CD14-positive monocyte (primary cell): ENCODE results near the gene TOMM20. TPM values are rescaled to one million over a fixed set of nuclear protein-coding genes. Genes with fewer than 3 reads are reported as not detected.
A peak's percentile ranks its signal among the peaks of the same experiment; 100 is the strongest.

ENCODE experiments used
- DNase-seq, 3 donors: peaks; one replicate each; pipeline ENCODE4 v3.0.0-alpha.2; 2011 to 2022
- H2AFZ ChIP-seq: 2 replicates; pipeline ENCODE4 v1.6.0; 2012; ENCODE audit warnings: mild to moderate bottlenecking, low read depth, low read length, inconsistent platforms; ENCODE audit not compliant: insufficient read depth, poor library complexity, severe bottlenecking
- H3K27ac ChIP-seq, 2 donors: 1 replicate in 1 of 2; 2 replicates in 1 of 2; pipeline ENCODE4 v1.5.1; 2012 to 2013; ENCODE audit warnings: low read length in 2 of 2, control low read depth in 1 of 2, inconsistent platforms in 1 of 2, low read depth in 1 of 2, mild to moderate bottlenecking in 1 of 2
- H3K27me3 ChIP-seq, 2 donors: one replicate each; pipeline versions ENCODE4 v1.6.0 to v1.6.1; 2011 to 2013; ENCODE audit warnings: low read length in 2 of 2; ENCODE audit not compliant: control insufficient read depth in 2 of 2, insufficient read depth in 2 of 2
- H3K36me3 ChIP-seq, 2 donors: replicated peaks in 1 of 2; 1 replicate in 1 of 2; 2 replicates in 1 of 2; pipeline versions ENCODE4 v1.5.1 to v1.6.1; 2012 to 2013; ENCODE audit warnings: low read length in 2 of 2, control low read depth in 1 of 2, inconsistent platforms in 1 of 2, mild to moderate bottlenecking in 1 of 2; ENCODE audit not compliant: insufficient read depth in 2 of 2, control insufficient read depth in 1 of 2
- H3K4me1 ChIP-seq, 2 donors: 1 replicate in 1 of 2; 2 replicates in 1 of 2; pipeline versions ENCODE4 v1.5.1 to v1.6.1; 2012 to 2013; ENCODE audit warnings: low read length in 2 of 2, control low read depth in 1 of 2, inconsistent platforms in 1 of 2, mild to moderate bottlenecking in 1 of 2, moderate library complexity in 1 of 2; ENCODE audit not compliant: insufficient read depth in 2 of 2, control insufficient read depth in 1 of 2
- H3K4me2 ChIP-seq: replicated peaks from 2 replicates; pipeline ENCODE3; 2012; ENCODE audit warnings: low read length, moderate library complexity, mild to moderate bottlenecking; ENCODE audit not compliant: poor library complexity, severe bottlenecking; ENCODE audit errors: extremely low read depth
- H3K4me3 ChIP-seq, 3 experiments: fragments of 200-600 bp in 1 of 3; sonication (generic) in 1 of 3; replicated peaks in 1 of 3; 1 replicate in 2 of 3; 2 replicates in 1 of 3; pipeline ENCODE4 v1.5.1; 2011 to 2013; ENCODE audit warnings: low read length in 3 of 3, mild to moderate bottlenecking in 3 of 3, control low read depth in 2 of 3, low read depth in 2 of 3, inconsistent platforms in 1 of 3, moderate library complexity in 1 of 3
- H3K79me2 ChIP-seq: 2 replicates; pipeline ENCODE4 v1.6.0; 2012; ENCODE audit warnings: mild to moderate bottlenecking, control low read depth, inconsistent platforms, low read length, moderate library complexity; ENCODE audit not compliant: insufficient read depth
- H3K9ac ChIP-seq: 2 replicates; pipeline ENCODE4 v1.6.0; 2017; ENCODE audit warnings: low read length, mild to moderate bottlenecking; ENCODE audit not compliant: insufficient read depth, poor library complexity, severe bottlenecking
- H3K9me3 ChIP-seq, 2 donors: replicated peaks in 1 of 2; 1 replicate in 1 of 2; 2 replicates in 1 of 2; pipeline versions ENCODE4 v1.5.1 to v1.6.1; 2012 to 2013; ENCODE audit warnings: low read length in 2 of 2, control low read depth in 1 of 2; ENCODE audit not compliant: control insufficient read depth in 1 of 2, insufficient read depth in 1 of 2
- H4K20me1 ChIP-seq: 2 replicates; pipeline ENCODE4 v1.6.0; 2012; ENCODE audit warnings: mild to moderate bottlenecking, low read length, control low read depth, moderate library complexity; ENCODE audit not compliant: insufficient read depth
- H3K27ac Mint-ChIP-seq, 7 donors: one replicate each; pipeline ENCODE4 v1.8.0; 2020; ENCODE audit warnings: mild to moderate bottlenecking in 7 of 7, mixed read lengths in 7 of 7, moderate library complexity in 6 of 7, inconsistent platforms in 2 of 7
- H3K27me3 Mint-ChIP-seq, 3 donors: one replicate each; pipeline ENCODE4 v1.8.0; 2021 to 2022; ENCODE audit warnings: low read depth in 3 of 3, mild to moderate bottlenecking in 3 of 3, mixed read lengths in 3 of 3, moderate library complexity in 3 of 3, inconsistent platforms in 1 of 3
- H3K36me3 Mint-ChIP-seq, 2 donors: one replicate each; pipeline ENCODE4 v1.8.0; 2020; ENCODE audit warnings: mixed read lengths in 2 of 2, inconsistent platforms in 1 of 2, mild to moderate bottlenecking in 1 of 2
- H3K4me1 Mint-ChIP-seq: one replicate; pipeline ENCODE4 v1.8.0; 2020; ENCODE audit warnings: mild to moderate bottlenecking, mixed read lengths
- H3K4me3 Mint-ChIP-seq, 2 donors: one replicate each; pipeline ENCODE4 v1.8.0; 2020; ENCODE audit warnings: mild to moderate bottlenecking in 2 of 2, mixed read lengths in 2 of 2, moderate library complexity in 1 of 2
- H3K9me3 Mint-ChIP-seq, 7 donors: one replicate each; pipeline ENCODE4 v1.8.0; 2020 to 2022; ENCODE audit warnings: mixed read lengths in 7 of 7, mild to moderate bottlenecking in 6 of 7, moderate library complexity in 6 of 7, inconsistent platforms in 2 of 7
- WGBS: methylation state at CpG from one replicate; pipeline ENCODE4 v1.1.5; 2013; ENCODE audit warnings: missing lambda C conversion rate; ENCODE audit not compliant: insufficient coverage; 5-methylcytosine and 5-hydroxymethylcytosine counted together
- intact Hi-C, 2 donors: fragments of 100-400 bp; cut with micrococcal nuclease; formaldehyde crosslinking; loops; one replicate each; pipeline versions ENCODE4 v1.15.0 to v1.15.1; 2023
- polyA plus RNA-seq, 3 donors: library from polyadenylated mRNA; depleted of rRNA in 1 of 3; unstranded in 2 of 3; stranded (reverse) in 1 of 3; fragments of 300-500 nt in 2 of 3; fragments of >200 nt in 1 of 3; fragmentation: Illumina TruSeq in 2 of 3; gene quantifications; 1 replicate in 2 of 3; 2 replicates in 1 of 3; pipeline ENCODE4 v1.2.3, GENCODE V29; 2012 to 2021
- TF ChIP-seq, protein P1 (sequence below): fragments of 200-600 bp; IDR thresholded peaks from one replicate; pipeline ENCODE4 v1.8.0; 2022; ENCODE audit warnings: antibody characterized with exemption, mild to moderate bottlenecking

Gene TOMM20
- polyA plus RNA-seq, 3 donors, result 26.5 to 34.8 (median 31.5) TPM

DNA sequence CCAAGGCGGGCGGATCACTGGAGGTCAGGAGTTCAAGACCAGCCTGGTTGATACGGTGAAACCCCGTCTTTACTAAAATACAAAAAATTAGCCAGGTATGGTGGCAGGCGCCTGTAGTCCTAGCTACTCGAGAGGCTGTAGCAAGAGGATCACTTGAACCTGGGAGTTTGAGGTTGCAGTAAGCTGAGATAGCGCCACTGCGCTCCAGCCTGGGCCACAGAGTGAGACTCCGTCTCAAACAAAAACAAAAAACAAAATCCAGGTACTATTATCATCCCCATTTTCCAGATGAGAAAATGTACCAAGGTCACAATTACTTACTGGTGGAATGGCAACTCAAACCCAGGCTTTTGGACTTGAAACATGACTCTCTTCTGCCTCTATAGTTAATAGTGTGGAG lies 4.5 kb downstream of the TOMM20 start:
- intact Hi-C loops, result loop anchor here in 1 of 2 donors (10.0 kb wide), 1 partner anchor 201 kb away; the partner anchor contains the start of genes ARID4B and GGPS1
- peak overlapping the region in 2 of 7 donors; percentile 26 to 30 for H3K27ac Mint-ChIP-seq
- H3K27me3 Mint-ChIP-seq, result peaks cover 0 to 1% (median 0%) of the 10 kb centered on the region in 3 donors
- Histone ChIP-seq H3K79me2 (peaks cover 87% of the 10 kb centered on the region), H3K27ac (peak overlapping the region in 1 of 2 donors; percentile 51), H2AFZ (no peak overlapping the region), H4K20me1 (peaks cover 78% of the 10 kb centered on the region), H3K4me1 (peaks cover 16 to 24% of the 10 kb centered on the region in 2 donors), H3K36me3 (peaks cover 21 to 55% of the 10 kb centered on the region in 2 donors), H3K9me3 (no peaks in the 10 kb centered on the region), H3K9ac (no peak overlapping the region), H3K4me2 (no peak overlapping the region), H3K27me3 (no peaks in the 10 kb centered on the region), H3K4me3 (no peak overlapping the region)
- TF ChIP-seq, protein P1, sequence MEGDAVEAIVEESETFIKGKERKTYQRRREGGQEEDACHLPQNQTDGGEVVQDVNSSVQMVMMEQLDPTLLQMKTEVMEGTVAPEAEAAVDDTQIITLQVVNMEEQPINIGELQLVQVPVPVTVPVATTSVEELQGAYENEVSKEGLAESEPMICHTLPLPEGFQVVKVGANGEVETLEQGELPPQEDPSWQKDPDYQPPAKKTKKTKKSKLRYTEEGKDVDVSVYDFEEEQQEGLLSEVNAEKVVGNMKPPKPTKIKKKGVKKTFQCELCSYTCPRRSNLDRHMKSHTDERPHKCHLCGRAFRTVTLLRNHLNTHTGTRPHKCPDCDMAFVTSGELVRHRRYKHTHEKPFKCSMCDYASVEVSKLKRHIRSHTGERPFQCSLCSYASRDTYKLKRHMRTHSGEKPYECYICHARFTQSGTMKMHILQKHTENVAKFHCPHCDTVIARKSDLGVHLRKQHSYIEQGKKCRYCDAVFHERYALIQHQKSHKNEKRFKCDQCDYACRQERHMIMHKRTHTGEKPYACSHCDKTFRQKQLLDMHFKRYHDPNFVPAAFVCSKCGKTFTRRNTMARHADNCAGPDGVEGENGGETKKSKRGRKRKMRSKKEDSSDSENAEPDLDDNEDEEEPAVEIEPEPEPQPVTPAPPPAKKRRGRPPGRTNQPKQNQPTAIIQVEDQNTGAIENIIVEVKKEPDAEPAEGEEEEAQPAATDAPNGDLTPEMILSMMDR, result no peak
- WGBS, result 96% methylated on average over 3 of the region's 9 CpGs
- peaks cover 38 to 61% of the 10 kb centered on the region in 2 donors for H3K36me3 Mint-ChIP-seq
- DNase-seq, result no peak
- no peak overlapping the region for H3K4me3 Mint-ChIP-seq
- H3K9me3 Mint-ChIP-seq, result no peaks in the 10 kb centered on the region
- H3K4me1 Mint-ChIP-seq, result peaks cover 29% of the 10 kb centered on the region

DNA sequence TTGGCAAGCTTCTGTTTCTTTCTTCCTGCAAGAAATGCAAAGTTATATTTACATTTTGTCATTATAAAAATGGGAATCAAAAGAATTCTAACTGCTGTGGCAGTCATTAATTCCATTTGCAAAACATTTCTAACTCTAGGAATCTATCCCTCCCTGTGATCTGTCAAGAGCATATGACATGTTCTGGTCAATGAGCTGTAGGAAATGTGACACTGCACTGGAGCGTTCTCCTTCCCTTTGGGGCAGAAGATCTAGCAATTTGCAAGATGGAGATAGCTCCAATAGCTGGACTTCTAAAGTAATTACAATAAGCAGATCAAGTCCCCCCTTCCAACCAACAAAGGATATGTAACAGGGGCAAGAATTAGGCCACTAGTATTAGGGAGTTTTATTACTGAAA lies 6.3 kb downstream of the TOMM20 start:
- Mint-ChIP-seq H3K27me3 (peaks cover 0 to 1% (median 0%) of the 10 kb centered on the region in 3 donors), H3K36me3 (peaks cover 55 to 79% of the 10 kb centered on the region in 2 donors), H3K27ac (peak overlapping the region in 1 of 7 donors; percentile 16), H3K9me3 (no peaks in the 10 kb centered on the region), H3K4me1 (peaks cover 23% of the 10 kb centered on the region), H3K4me3 (no peak overlapping the region)
- H3K36me3 ChIP-seq, result peaks cover 39 to 72% of the 10 kb centered on the region in 2 donors
- H3K27ac ChIP-seq, result peak overlapping the region in 1 of 2 donors; percentile 51
- intact Hi-C loops, result loop anchor here in 1 of 2 donors (10.0 kb wide), 1 partner anchor 202 kb away; the partner anchor contains the start of genes ARID4B and GGPS1
- H4K20me1 ChIP-seq, result peaks cover 84% of the 10 kb centered on the region
- H3K9me3 ChIP-seq, result no peaks in the 10 kb centered on the region
- DNase-seq, result no peak
- H3K4me2 ChIP-seq, result no peak overlapping the region
- no peak overlapping the region for H3K4me3 ChIP-seq
- TF ChIP-seq, protein P1, result no peak
- H3K79me2 ChIP-seq, result peaks cover 87% of the 10 kb centered on the region
- H3K9ac ChIP-seq, result no peak overlapping the region
- H2AFZ ChIP-seq, result no peak overlapping the region
- peaks cover 6 to 9% of the 10 kb centered on the region in 2 donors for H3K4me1 ChIP-seq
- WGBS, result no CpG with 5 or more reads among the region's 1 CpG
- no peaks in the 10 kb centered on the region for H3K27me3 ChIP-seq
